Left ventricle myocardium inferior (tissue), 1 donor: ENCODE results near the gene GJC1. TPM values are rescaled to one million over a fixed set of nuclear protein-coding genes. Genes with fewer than 3 reads are reported as not detected.

Experiments used
- DNase-seq: peaks from one replicate; pipeline ENCODE4 v3.0.0-alpha.2; 2020
- H3K27ac ChIP-seq: fragments of 200-600 bp; replicated peaks from 2 replicates; pipeline ENCODE4 v1.8.0; 2021
- H3K27me3 ChIP-seq: fragments of 200-600 bp; 2 replicates; pipeline ENCODE4 v1.8.0; 2021; ENCODE audit warnings: low read depth
- H3K36me3 ChIP-seq: fragments of 200-600 bp; 2 replicates; pipeline ENCODE4 v1.8.0; 2021
- H3K4me1 ChIP-seq: fragments of 200-600 bp; 2 replicates; pipeline ENCODE4 v1.8.0; 2021
- H3K4me3 ChIP-seq: fragments of 200-600 bp; 2 replicates; pipeline ENCODE4 v1.8.0; 2021; ENCODE audit warnings: mild to moderate bottlenecking, moderate library complexity
- H3K9me3 ChIP-seq: fragments of 200-600 bp; replicated peaks from 2 replicates; pipeline ENCODE4 v1.8.0; 2021
- intact Hi-C: fragments of 100-400 bp; cut with micrococcal nuclease; formaldehyde crosslinking; loops from one replicate; pipeline ENCODE4 v1.11.0; 2022
- total RNA-seq: library from RNA; stranded (reverse); fragmentation: NEBNext Ultra II Directional; extraction: Animal tissue kit (Norgen Biotek cat#: 25700); gene quantifications from one replicate; pipeline ENCODE4 v1.2.1, GENCODE V29; 2021
- TF ChIP-seq, protein P1 (sequence below): fragments of 200-600 bp; IDR thresholded peaks from 2 replicates; pipeline ENCODE4 v1.8.0; 2021; ENCODE audit warnings: antibody characterized with exemption, mild to moderate bottlenecking, borderline replicate concordance
- donor health status: DM: no; HTN: yes; CAD: no; lungs with severe emphysema.

The GJC1 gene
- total RNA-seq, 1 donor from 2014 or later: 18.8 TPM

DNA sequence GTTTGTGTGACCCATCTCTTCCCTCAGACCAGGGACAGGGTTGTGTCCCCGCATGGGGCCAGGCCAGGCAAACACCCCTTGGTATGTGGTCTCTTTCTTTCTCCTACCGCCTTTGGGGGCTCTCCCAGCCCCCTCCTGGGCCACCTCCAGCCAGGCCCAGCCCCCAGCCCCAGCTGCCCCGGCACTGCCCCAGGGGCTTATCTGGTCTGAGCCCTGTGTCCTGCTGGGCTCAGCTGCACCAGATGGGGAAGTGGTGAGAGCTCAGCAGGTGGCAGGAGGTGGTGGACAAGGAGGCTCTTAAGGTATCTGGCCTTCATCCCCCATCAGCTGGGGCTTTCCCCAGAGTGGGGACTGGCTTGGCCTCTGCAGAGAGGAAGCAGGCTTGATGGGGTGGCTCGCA is 62.6 kb downstream of the GJC1 start:
- no peaks in the 10 kb centered on the region for H3K9me3 ChIP-seq
- TF ChIP-seq, protein P1, sequence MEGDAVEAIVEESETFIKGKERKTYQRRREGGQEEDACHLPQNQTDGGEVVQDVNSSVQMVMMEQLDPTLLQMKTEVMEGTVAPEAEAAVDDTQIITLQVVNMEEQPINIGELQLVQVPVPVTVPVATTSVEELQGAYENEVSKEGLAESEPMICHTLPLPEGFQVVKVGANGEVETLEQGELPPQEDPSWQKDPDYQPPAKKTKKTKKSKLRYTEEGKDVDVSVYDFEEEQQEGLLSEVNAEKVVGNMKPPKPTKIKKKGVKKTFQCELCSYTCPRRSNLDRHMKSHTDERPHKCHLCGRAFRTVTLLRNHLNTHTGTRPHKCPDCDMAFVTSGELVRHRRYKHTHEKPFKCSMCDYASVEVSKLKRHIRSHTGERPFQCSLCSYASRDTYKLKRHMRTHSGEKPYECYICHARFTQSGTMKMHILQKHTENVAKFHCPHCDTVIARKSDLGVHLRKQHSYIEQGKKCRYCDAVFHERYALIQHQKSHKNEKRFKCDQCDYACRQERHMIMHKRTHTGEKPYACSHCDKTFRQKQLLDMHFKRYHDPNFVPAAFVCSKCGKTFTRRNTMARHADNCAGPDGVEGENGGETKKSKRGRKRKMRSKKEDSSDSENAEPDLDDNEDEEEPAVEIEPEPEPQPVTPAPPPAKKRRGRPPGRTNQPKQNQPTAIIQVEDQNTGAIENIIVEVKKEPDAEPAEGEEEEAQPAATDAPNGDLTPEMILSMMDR: no peak
- DNase-seq: no peak
- intact Hi-C loops: no loop called here
- H3K27ac ChIP-seq: no peak overlapping the region
- H3K36me3 ChIP-seq: no peaks in the 10 kb centered on the region
- H3K4me3 ChIP-seq: no peak overlapping the region
- peaks cover 12% of the 10 kb centered on the region for H3K27me3 ChIP-seq
- H3K4me1 ChIP-seq: peaks cover 25% of the 10 kb centered on the region

- Histone ChIP-seq H3K27me3 (peaks cover 10% of the 10 kb centered on the region), H3K4me3 (no peak overlapping the region), H3K4me1 (peaks cover 28% of the 10 kb centered on the region), H3K9me3 (no peaks in the 10 kb centered on the region), H3K27ac (peak overlapping the region; percentile 27), H3K36me3 (no peaks in the 10 kb centered on the region)
- intact Hi-C loops: no loop called here
- no peak for DNase-seq
- TF ChIP-seq, protein P1: no peak
Observed at GRCh38 chr17:44766409-44767038, 63.6 kb downstream of the GJC1 start.

DNA sequence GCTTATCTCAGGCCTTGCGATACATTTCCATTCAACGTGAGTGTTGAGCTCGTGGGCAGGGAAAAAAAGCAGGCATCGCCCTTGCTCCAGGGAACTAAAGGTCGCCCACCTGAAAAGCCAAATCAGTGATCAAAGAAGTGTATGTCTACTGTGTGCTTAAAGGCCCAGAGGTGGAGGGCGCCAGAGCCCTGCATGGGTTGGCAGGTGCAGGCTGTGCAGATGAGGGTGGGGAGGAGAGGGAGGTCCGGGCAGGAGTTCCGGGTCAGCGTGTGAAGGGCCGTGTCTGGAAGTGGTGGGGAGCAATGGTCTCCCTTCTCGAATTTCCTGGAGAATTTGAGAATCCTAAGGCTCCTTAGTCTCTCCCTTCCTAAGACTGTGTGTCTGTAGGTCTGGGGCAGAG is 64.1 kb downstream of the GJC1 start:
- Histone ChIP-seq H3K27me3 (peaks cover 14% of the 10 kb centered on the region), H3K4me1 (peaks cover 28% of the 10 kb centered on the region), H3K27ac (peak overlapping the region; percentile 27), H3K9me3 (no peaks in the 10 kb centered on the region), H3K36me3 (no peaks in the 10 kb centered on the region), H3K4me3 (no peak overlapping the region)
- intact Hi-C loops: no loop called here
- TF ChIP-seq, protein P1: no peak
- no peak for DNase-seq

DNA sequence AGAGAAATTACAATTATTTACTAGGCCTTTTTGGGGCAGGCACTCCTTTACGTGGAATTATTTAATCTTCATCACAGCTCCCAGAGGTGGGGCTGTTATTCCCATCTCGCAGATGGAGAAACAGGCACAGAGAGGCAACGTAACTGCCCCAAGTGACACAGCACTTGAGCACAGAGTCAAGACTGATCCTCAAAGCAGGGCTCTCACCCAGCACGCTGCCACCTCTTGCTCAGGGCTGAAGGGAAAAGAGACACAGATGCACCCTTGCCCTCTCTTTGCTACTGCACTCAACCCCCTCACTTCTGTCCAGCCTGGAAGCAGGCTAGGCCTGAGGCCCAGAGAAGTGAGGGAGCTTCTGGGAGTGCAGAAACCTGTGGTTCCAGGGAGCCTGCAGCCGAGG is 66.9 kb downstream of the GJC1 start:
- H3K36me3 ChIP-seq: no peaks in the 10 kb centered on the region
- H3K27me3 ChIP-seq: peaks cover 40% of the 10 kb centered on the region
- TF ChIP-seq, protein P1: no peak
- no peak for DNase-seq
- H3K4me1 ChIP-seq: peaks cover 40% of the 10 kb centered on the region
- no peak overlapping the region for H3K27ac ChIP-seq
- H3K4me3 ChIP-seq: no peak overlapping the region
- intact Hi-C loops: no loop called here
- H3K9me3 ChIP-seq: no peaks in the 10 kb centered on the region

DNA sequence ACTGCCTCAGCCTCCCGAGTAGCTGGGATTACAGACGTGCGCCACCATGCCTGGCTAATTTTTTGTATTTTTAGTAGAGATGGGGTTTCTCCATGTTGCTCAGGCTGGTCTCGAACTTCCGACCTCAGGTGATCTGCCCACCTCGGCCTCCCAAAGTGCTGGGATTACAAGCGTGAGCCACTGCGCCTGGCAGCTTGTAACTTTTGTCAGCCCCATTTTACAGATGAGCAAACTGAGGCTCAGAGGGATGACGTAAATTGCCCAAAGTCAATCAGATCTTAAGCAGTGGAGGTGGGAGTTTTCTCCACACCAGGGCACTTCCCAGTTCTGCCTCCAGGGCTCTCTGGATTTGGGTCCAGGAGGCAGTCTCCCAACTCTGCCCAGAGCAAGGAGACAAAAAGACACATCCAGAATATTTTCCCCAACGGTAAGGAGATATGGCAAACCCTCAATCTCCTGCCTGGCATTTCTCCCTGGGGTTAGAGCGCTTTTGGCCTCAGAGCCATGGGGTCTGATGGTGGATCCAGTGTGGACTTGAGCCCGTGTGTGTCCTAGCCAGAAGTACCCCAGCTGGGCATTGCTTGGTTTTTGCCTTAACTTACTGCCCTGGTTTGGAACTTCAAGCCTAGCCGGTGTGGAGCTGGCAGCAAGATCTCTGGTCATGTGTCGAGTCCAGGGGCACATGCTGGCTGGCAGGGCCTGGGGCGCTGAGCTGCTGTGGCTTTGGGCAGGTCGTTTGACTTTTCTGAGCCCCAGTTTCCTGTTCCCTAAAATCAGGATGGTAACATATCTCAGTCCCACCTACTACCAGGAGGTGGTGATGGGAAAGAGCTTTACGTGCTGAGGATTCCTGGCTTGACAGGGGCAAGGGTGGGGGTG is 67.9 kb downstream of the GJC1 start:
- Histone ChIP-seq H3K36me3 (no peaks in the 10 kb centered on the region), H3K27me3 (peaks cover 45% of the 10 kb centered on the region), H3K27ac (no peak overlapping the region), H3K4me3 (no peak overlapping the region), H3K9me3 (no peaks in the 10 kb centered on the region), H3K4me1 (peaks cover 44% of the 10 kb centered on the region)
- TF ChIP-seq, protein P1: no peak
- DNase-seq: no peak
- intact Hi-C loops: no loop called here
